ENCODE results near the gene WDR89. TPM values are rescaled to one million over a fixed set of nuclear protein-coding genes. Genes with fewer than 3 reads are reported as not detected.
"Not testable (repeated sequence)": the region's sequence is repeated elsewhere in the genome, so short reads cannot be mapped to it uniquely, and the experiment has no call there.

Gene WDR89
- total RNA-seq, 2 donors from 2014 or later, result 22.0 to 23.8 TPM

GRCh38 chr14:63666335-63666734 is 24.7 kb upstream of the WDR89 start:
- H3K36me3 Mint-ChIP-seq (ENCODE audit: low read depth), result no peaks in the 10 kb centered on the region
- no peaks in the 10 kb centered on the region for H3K9me3 Mint-ChIP-seq
- no peaks in the 10 kb centered on the region for H3K27me3 Mint-ChIP-seq
- no peak overlapping the region for H3K27ac Mint-ChIP-seq
- no peaks in the 10 kb centered on the region for H3K4me1 Mint-ChIP-seq
- no peak for ATAC-seq (replicated peaks)
- H3K4me3 Mint-ChIP-seq, result no peak overlapping the region

GRCh38 chr14:63663428-63664341 is 22.0 kb upstream of the WDR89 start:
- no peaks in the 10 kb centered on the region for H3K27me3 Mint-ChIP-seq
- no peaks in the 10 kb centered on the region for H3K9me3 Mint-ChIP-seq
- H3K36me3 Mint-ChIP-seq (ENCODE audit: low read depth), result peaks cover 6% of the 10 kb centered on the region
- no peak overlapping the region for H3K4me3 Mint-ChIP-seq
- no peak overlapping the region for H3K27ac Mint-ChIP-seq
- no peaks in the 10 kb centered on the region for H3K4me1 Mint-ChIP-seq
- ATAC-seq (replicated peaks), result peak; percentile 26

- H3K36me3 Mint-ChIP-seq (ENCODE audit: low read depth), result peaks cover 6% of the 10 kb centered on the region
- H3K27ac Mint-ChIP-seq, result no peak overlapping the region
- no peaks in the 10 kb centered on the region for H3K4me1 Mint-ChIP-seq
- no peak overlapping the region for H3K4me3 Mint-ChIP-seq
- H3K9me3 Mint-ChIP-seq, result no peaks in the 10 kb centered on the region
- no peaks in the 10 kb centered on the region for H3K27me3 Mint-ChIP-seq
- no peak for ATAC-seq (replicated peaks)
Observed at GRCh38 chr14:63662776-63663175, 21.1 kb upstream of the WDR89 start.

DNA sequence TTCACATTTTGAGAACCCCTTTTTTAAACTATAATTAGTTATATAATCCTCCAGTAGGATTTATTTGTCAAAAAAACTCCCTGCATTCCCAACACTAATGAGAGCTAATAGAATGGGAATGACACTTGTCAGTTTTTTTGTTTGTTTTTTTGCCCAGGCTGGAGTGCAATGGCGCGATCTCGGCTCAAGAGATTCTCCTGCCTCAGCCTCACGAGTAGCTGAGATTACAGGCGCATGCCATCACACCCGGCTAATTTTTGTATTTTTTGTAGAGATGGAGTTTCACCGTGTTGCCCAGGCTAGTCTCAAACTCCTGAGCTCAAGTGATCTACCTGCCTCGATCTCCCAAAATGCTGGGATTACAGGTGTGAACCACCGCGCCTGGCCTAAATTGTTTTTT is 20.2 kb upstream of the WDR89 start:
- not testable (repeated sequence) for H3K27ac Mint-ChIP-seq; H3K36me3 Mint-ChIP-seq (ENCODE audit: low read depth); H3K4me3 Mint-ChIP-seq; H3K4me1 Mint-ChIP-seq; ATAC-seq (replicated peaks); H3K9me3 Mint-ChIP-seq; H3K27me3 Mint-ChIP-seq

- Mint-ChIP-seq H3K27ac (no peak overlapping the region), H3K9me3 (no peaks in the 10 kb centered on the region), H3K4me1 (no peaks in the 10 kb centered on the region), H3K36me3 (ENCODE audit: low read depth) (peaks cover 6% of the 10 kb centered on the region), H3K4me3 (no peak overlapping the region), H3K27me3 (no peaks in the 10 kb centered on the region)
- no peak for ATAC-seq (replicated peaks)
Observed at GRCh38 chr14:63659726-63660125, 18.1 kb upstream of the WDR89 start.

GRCh38 chr14:63656194-63656593 is 14.5 kb upstream of the WDR89 start:
- Mint-ChIP-seq H3K27ac (no peak overlapping the region), H3K4me1 (no peaks in the 10 kb centered on the region), H3K9me3 (no peaks in the 10 kb centered on the region), H3K27me3 (no peaks in the 10 kb centered on the region), H3K4me3 (no peak overlapping the region), H3K36me3 (ENCODE audit: low read depth) (peaks cover 6% of the 10 kb centered on the region)
- no peak for ATAC-seq (replicated peaks)

DNA sequence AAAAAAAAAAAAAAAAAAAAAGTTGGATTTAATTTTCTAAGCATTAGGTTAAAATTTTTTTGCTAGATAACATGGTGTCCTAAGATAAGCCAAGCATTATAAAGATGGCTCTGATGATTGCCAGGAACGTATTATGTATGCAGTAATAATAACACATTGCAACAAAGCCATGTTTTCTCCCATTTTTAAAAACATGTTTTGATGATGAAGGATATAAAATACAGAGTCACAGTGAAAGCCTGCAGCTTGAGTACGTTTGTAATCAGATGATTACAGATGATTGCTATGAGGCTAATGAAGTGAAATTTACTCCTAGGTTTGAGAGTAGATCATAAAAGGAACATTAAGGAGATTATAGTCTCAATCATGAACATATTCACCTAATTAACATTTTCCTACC is 13.3 kb upstream of the WDR89 start:
- Mint-ChIP-seq H3K27ac (no peak overlapping the region), H3K27me3 (no peaks in the 10 kb centered on the region), H3K36me3 (ENCODE audit: low read depth) (peaks cover 6% of the 10 kb centered on the region), H3K9me3 (no peaks in the 10 kb centered on the region), H3K4me1 (peaks cover 5% of the 10 kb centered on the region), H3K4me3 (no peak overlapping the region)
- no peak for ATAC-seq (replicated peaks)

GRCh38 chr14:63654346-63654745 is 12.7 kb upstream of the WDR89 start:
- Mint-ChIP-seq H3K36me3 (ENCODE audit: low read depth) (peaks cover 2% of the 10 kb centered on the region), H3K9me3 (no peaks in the 10 kb centered on the region), H3K4me3 (no peak overlapping the region), H3K27me3 (no peaks in the 10 kb centered on the region), H3K27ac (no peak overlapping the region), H3K4me1 (peaks cover 10% of the 10 kb centered on the region)
- no peak for ATAC-seq (replicated peaks)

- Mint-ChIP-seq H3K27ac (peak overlapping the region; percentile 82), H3K27me3 (no peaks in the 10 kb centered on the region), H3K4me3 (peak overlapping the region; percentile 36), H3K4me1 (peaks cover 16% of the 10 kb centered on the region), H3K9me3 (no peaks in the 10 kb centered on the region), H3K36me3 (ENCODE audit: low read depth) (no peaks in the 10 kb centered on the region)
- ATAC-seq (replicated peaks), result peak; percentile 62
Observed at GRCh38 chr14:63652406-63652805, 10.7 kb upstream of the WDR89 start.

DNA sequence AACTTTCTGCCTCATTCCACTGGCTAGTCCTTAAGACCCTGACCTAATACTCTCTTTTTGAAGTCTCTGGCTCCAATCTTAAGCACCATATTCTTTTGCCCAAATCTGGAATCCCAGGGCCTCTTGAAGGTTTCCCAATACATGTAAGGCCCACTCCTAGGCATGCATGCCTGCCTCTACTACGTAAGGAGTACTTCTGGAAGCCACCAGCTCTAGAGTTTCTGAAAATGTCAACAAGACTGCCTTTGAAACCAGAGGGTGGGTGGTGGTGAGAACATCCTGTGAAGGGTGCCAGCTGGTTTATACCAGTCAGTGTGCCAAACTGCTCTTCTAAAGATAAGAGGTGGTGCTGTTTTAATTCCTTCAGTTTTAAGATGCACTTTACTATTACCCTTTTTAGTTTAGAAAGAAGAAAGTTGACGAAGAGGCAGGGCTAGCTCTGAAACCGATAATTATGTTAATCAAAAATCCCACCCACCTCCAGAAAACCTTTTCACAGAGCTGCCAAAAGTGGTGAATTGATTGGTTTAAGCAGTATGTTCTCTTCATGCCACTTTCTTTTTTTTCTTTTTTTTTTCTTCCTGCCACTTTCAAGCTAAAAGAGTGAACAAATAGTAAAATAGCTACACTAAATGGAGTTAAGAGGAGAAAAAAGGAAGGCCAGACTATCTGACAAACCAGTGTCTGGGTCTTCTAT is 8.7 kb upstream of the WDR89 start:
- H3K36me3 Mint-ChIP-seq (ENCODE audit: low read depth), result no peaks in the 10 kb centered on the region

GRCh38 chr14:63647696-63648410 is 6.2 kb upstream of the WDR89 start:
- ATAC-seq (replicated peaks), result peak; percentile 34
- H3K27me3 Mint-ChIP-seq, result no peaks in the 10 kb centered on the region
- H3K9me3 Mint-ChIP-seq, result no peaks in the 10 kb centered on the region
- no peak overlapping the region for H3K4me3 Mint-ChIP-seq
- peak overlapping the region; percentile 55 for H3K27ac Mint-ChIP-seq
- no peaks in the 10 kb centered on the region for H3K36me3 Mint-ChIP-seq (ENCODE audit: low read depth)
- peaks cover 16% of the 10 kb centered on the region for H3K4me1 Mint-ChIP-seq

More for the DNA sequence above, 8.7 kb upstream of the WDR89 start:
- Mint-ChIP-seq H3K4me1 (peaks cover 16% of the 10 kb centered on the region), H3K9me3 (no peaks in the 10 kb centered on the region), H3K27ac (peak overlapping the region; percentile 92), H3K27me3 (no peaks in the 10 kb centered on the region), H3K4me3 (peak overlapping the region; percentile 73)
- peak; percentile 89 for ATAC-seq (replicated peaks)

DNA sequence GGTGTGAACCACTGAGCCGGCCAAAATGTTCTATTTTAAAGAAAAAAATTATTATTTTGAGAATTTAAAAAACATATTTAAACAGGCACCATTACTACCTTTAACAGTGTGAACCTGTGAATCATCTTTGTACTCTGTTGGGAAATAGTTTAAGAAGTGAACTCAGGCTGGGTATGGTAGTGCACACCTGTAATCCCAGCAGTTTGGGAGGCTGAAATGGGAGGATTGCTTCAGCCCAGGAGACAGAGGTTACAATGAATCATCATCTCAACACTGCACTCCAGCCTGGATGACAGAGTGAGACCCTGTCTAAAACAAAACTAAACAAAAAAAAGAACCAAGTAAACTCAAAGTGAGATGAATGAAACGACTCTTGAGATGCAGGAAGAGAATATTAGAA is 3.1 kb upstream of the WDR89 start:
- H3K27me3 Mint-ChIP-seq, result no peaks in the 10 kb centered on the region
- H3K4me3 Mint-ChIP-seq, result no peak overlapping the region
- peaks cover 18% of the 10 kb centered on the region for H3K36me3 Mint-ChIP-seq (ENCODE audit: low read depth)
- no peak for ATAC-seq (replicated peaks)
- no peaks in the 10 kb centered on the region for H3K9me3 Mint-ChIP-seq
- peaks cover 9% of the 10 kb centered on the region for H3K4me1 Mint-ChIP-seq
- H3K27ac Mint-ChIP-seq, result no peak overlapping the region

- Mint-ChIP-seq H3K27ac (peak overlapping the region; percentile 90), H3K36me3 (ENCODE audit: low read depth) (peaks cover 32% of the 10 kb centered on the region), H3K4me3 (peak overlapping the region; percentile 82), H3K27me3 (no peaks in the 10 kb centered on the region), H3K4me1 (peaks cover 10% of the 10 kb centered on the region), H3K9me3 (no peaks in the 10 kb centered on the region)
- no peak for ATAC-seq (replicated peaks)
Observed at GRCh38 chr14:63642656-63643382, 1.1 kb upstream of the WDR89 start.

- H3K4me1 Mint-ChIP-seq, result peaks cover 6% of the 10 kb centered on the region
- no peaks in the 10 kb centered on the region for H3K27me3 Mint-ChIP-seq
- H3K9me3 Mint-ChIP-seq, result no peaks in the 10 kb centered on the region
- peak overlapping the region; percentile 82 for H3K4me3 Mint-ChIP-seq
- peak; percentile 74 for ATAC-seq (replicated peaks)
- H3K36me3 Mint-ChIP-seq (ENCODE audit: low read depth), result peaks cover 32% of the 10 kb centered on the region
- peak overlapping the region; percentile 90 for H3K27ac Mint-ChIP-seq
Observed at GRCh38 chr14:63642229-63642611, 549 bp upstream of the WDR89 start.

All from activated T-helper 17 cell treated with anti-CD3 and anti-CD28 coated beads, Interleukin-2, amount 50 U/mL, for 72 hours (primary cell).